H1 (cell line): ENCODE results near the gene GAREM2. TPM values are rescaled to one million over a fixed set of nuclear protein-coding genes. Genes with fewer than 3 reads are reported as not detected.

Experiments used
- CTCF ChIA-PET: fragments of 300-600 bp; sonication (Branson Sonifier 250); formaldehyde crosslinking; loops from one replicate; lab custom pipeline; 2021; ENCODE audit not compliant: partially characterized antibody; lab: Charles Lee
- POLR2A ChIA-PET: fragments of 300-600 bp; sonication (Branson Sonifier 250); formaldehyde crosslinking; loops from one replicate; lab custom pipeline; 2021; ENCODE audit warnings: inconsistent platforms; ENCODE audit not compliant: partially characterized antibody; lab: Charles Lee
- DNase-seq, 2 experiments: peaks; one replicate each; pipeline versions ENCODE4 v3.0.0 to v3.0.0-alpha.2; 2010 to 2022; ENCODE audit warnings: low spot score in 2 of 2, low read depth in 1 of 2, mixed read lengths in 1 of 2
- FAIRE-seq: peaks from 2 replicates; lab custom pipeline; 2011; peaks lifted over from hg19 to GRCh38; lab: Jason Lieb, UNC
- H2AFZ ChIP-seq: 2 replicates; pipeline ENCODE4 v1.8.1; 2012; ENCODE audit warnings: low read length, inconsistent platforms
- H2AK5ac ChIP-seq: 2 replicates; pipeline ENCODE4 v1.6.1; 2013; ENCODE audit warnings: low read depth, low read length
- H2BK120ac ChIP-seq: replicated peaks from 2 replicates; pipeline ENCODE3; 2013; ENCODE audit warnings: low read depth, low read length, inconsistent platforms
- H2BK12ac ChIP-seq: 2 replicates; pipeline ENCODE4 v1.6.1; 2013; ENCODE audit warnings: low read depth, low read length
- H2BK15ac ChIP-seq: 2 replicates; pipeline ENCODE4 v1.6.1; 2013; ENCODE audit warnings: low read length
- H2BK20ac ChIP-seq: 2 replicates; pipeline ENCODE4 v1.6.1; 2013; ENCODE audit warnings: low read length
- H2BK5ac ChIP-seq: 2 replicates; pipeline ENCODE4 v1.6.1; 2013; ENCODE audit warnings: low read depth, low read length
- H3K14ac ChIP-seq: 2 replicates; pipeline ENCODE4 v1.6.1; 2013; ENCODE audit warnings: inconsistent platforms; ENCODE audit not compliant: insufficient read length
- H3K18ac ChIP-seq: 2 replicates; pipeline ENCODE4 v1.6.1; 2013; ENCODE audit warnings: low read length; ENCODE audit errors: extremely low read depth
- H3K23ac ChIP-seq: 2 replicates; pipeline ENCODE4 v1.6.1; 2013; ENCODE audit warnings: inconsistent platforms; ENCODE audit not compliant: insufficient read length
- H3K23me2 ChIP-seq: 2 replicates; pipeline ENCODE4 v1.6.1; 2013; ENCODE audit warnings: low read depth, low read length
- H3K27ac ChIP-seq: 2 replicates; pipeline ENCODE4 v1.6.1; 2011; ENCODE audit warnings: low read depth, low read length, inconsistent platforms
- H3K27me3 ChIP-seq, 4 experiments: replicated peaks in 1 of 4; 1 replicate in 1 of 4; 2 replicates in 3 of 4; pipeline versions ENCODE4 v1.6.1 to v1.8.1; 2011 to 2013; ENCODE audit warnings: low read length in 3 of 4, mild to moderate bottlenecking in 3 of 4, inconsistent platforms in 2 of 4, mixed read lengths in 2 of 4, moderate library complexity in 1 of 4; ENCODE audit not compliant: control insufficient read depth in 3 of 4, insufficient read depth in 3 of 4; ENCODE audit errors: extremely low read depth in 1 of 4
- H3K36me3 ChIP-seq, 4 experiments: 2 replicates each; pipeline versions ENCODE4 v1.6.1 to v1.8.1; 2011 to 2013; ENCODE audit warnings: mild to moderate bottlenecking in 4 of 4, low read length in 3 of 4, moderate library complexity in 2 of 4, control low read depth in 1 of 4, inconsistent platforms in 1 of 4; ENCODE audit not compliant: insufficient read depth in 4 of 4, control insufficient read depth in 2 of 4
- H3K4ac ChIP-seq: replicated peaks from 2 replicates; pipeline ENCODE3; 2013; ENCODE audit warnings: low read length, low read depth, mixed read lengths, inconsistent platforms; ENCODE audit not compliant: insufficient read length
- H3K4me1 ChIP-seq, 4 experiments: replicated peaks in 1 of 4; 1 replicate in 1 of 4; 2 replicates in 3 of 4; pipeline versions ENCODE4 v1.6.1 to v1.8.1; 2011 to 2013; ENCODE audit warnings: low read length in 3 of 4, inconsistent platforms in 2 of 4, mixed read lengths in 1 of 4; ENCODE audit not compliant: insufficient read depth in 4 of 4, control insufficient read depth in 3 of 4
- H3K4me2 ChIP-seq, 2 experiments: 2 replicates each; pipeline versions ENCODE4 v1.6.1 to v1.8.1; 2011 to 2013; ENCODE audit warnings: low read depth in 2 of 2, low read length in 2 of 2, control low read depth in 1 of 2, inconsistent platforms in 1 of 2, mild to moderate bottlenecking in 1 of 2; ENCODE audit not compliant: insufficient read depth in 1 of 2
- H3K4me3 ChIP-seq, 4 experiments: fragments of 200-600, 300-600 bp in 1 of 4; sonication (generic), shearing (Covaris generic), sonication (Bioruptor Twin) in 1 of 4; 2 replicates each; pipeline versions ENCODE4 v1.5.1 to v1.8.1; 2011 to 2016; ENCODE audit warnings: low read length in 4 of 4, low read depth in 3 of 4, control low read depth in 2 of 4, inconsistent platforms in 2 of 4, mild to moderate bottlenecking in 2 of 4, mixed read lengths in 1 of 4, moderate library complexity in 1 of 4; ENCODE audit not compliant: insufficient read depth in 2 of 4; ENCODE audit errors: extremely low read depth in 1 of 4
- H3K56ac ChIP-seq: replicated peaks from 2 replicates; pipeline ENCODE3; 2013; ENCODE audit warnings: low read depth, mild to moderate bottlenecking, mixed read lengths, low read length, inconsistent platforms; ENCODE audit not compliant: insufficient read length
- H3K79me1 ChIP-seq: 2 replicates; pipeline ENCODE4 v1.6.1; 2013; ENCODE audit warnings: low read depth, low read length, control low read depth
- H3K79me2 ChIP-seq, 2 experiments: 2 replicates each; pipeline versions ENCODE4 v1.6.1 to v1.8.1; 2012 to 2013; ENCODE audit warnings: low read length in 2 of 2, mild to moderate bottlenecking in 2 of 2, inconsistent platforms in 1 of 2; ENCODE audit not compliant: insufficient read depth in 2 of 2, control insufficient read depth in 1 of 2
- H3K9ac ChIP-seq, 4 experiments: replicated peaks in 1 of 4; 1 replicate in 1 of 4; 2 replicates in 3 of 4; pipeline versions ENCODE4 v1.6.1 to v1.8.1; 2011 to 2013; ENCODE audit warnings: low read depth in 3 of 4, low read length in 3 of 4, control low read depth in 2 of 4, mild to moderate bottlenecking in 2 of 4, moderate library complexity in 2 of 4, inconsistent platforms in 1 of 4; ENCODE audit errors: extremely low read depth in 1 of 4
- H3K9me3 ChIP-seq, 2 experiments: 2 replicates each; pipeline versions ENCODE4 v1.6.1 to v1.8.1; 2012 to 2013; ENCODE audit warnings: mild to moderate bottlenecking in 2 of 2, moderate library complexity in 2 of 2, control low read depth in 1 of 2, inconsistent platforms in 1 of 2, low read depth in 1 of 2, low read length in 1 of 2, mixed read lengths in 1 of 2; ENCODE audit not compliant: insufficient read depth in 2 of 2
- H4K20me1 ChIP-seq, 2 experiments: replicated peaks in 1 of 2; 2 replicates each; pipeline versions ENCODE3 to v1.8.1; 2011 to 2013; ENCODE audit warnings: inconsistent platforms in 2 of 2, low read length in 2 of 2, mild to moderate bottlenecking in 1 of 2; ENCODE audit not compliant: insufficient read depth in 2 of 2, control insufficient read depth in 1 of 2
- H4K5ac ChIP-seq: 2 replicates; pipeline ENCODE4 v1.6.1; 2013; ENCODE audit warnings: low read length, low read depth, mixed read lengths, inconsistent platforms; ENCODE audit not compliant: insufficient read length
- H4K8ac ChIP-seq: 2 replicates; pipeline ENCODE4 v1.8.0; 2013; ENCODE audit warnings: mild to moderate bottlenecking, moderate library complexity, low read length, inconsistent platforms; ENCODE audit not compliant: insufficient read depth; ENCODE audit errors: extremely low read depth
- H4K91ac ChIP-seq: replicated peaks from 2 replicates; pipeline ENCODE3; 2013; ENCODE audit warnings: low read length, mixed read lengths, inconsistent platforms; ENCODE audit not compliant: insufficient read length
- BRCA1 ChIP-seq: IDR thresholded peaks from 2 replicates; pipeline ENCODE4 v1.6.1; 2012; ENCODE audit warnings: low read depth, low read length, improper control_type of control experiment
- CREB1 ChIP-seq: IDR thresholded peaks from 2 replicates; pipeline ENCODE4 v1.6.1; 2012; ENCODE audit warnings: inconsistent platforms
- FOSL1 ChIP-seq: IDR thresholded peaks from 2 replicates; pipeline ENCODE4 v1.6.1; 2011; ENCODE audit warnings: mild to moderate bottlenecking, low read depth, low read length, moderate library complexity; ENCODE audit not compliant: insufficient read depth
- GABPA ChIP-seq: IDR thresholded peaks from 2 replicates; pipeline ENCODE4 v1.6.1; 2011; ENCODE audit warnings: mild to moderate bottlenecking, low read length, moderate library complexity, borderline replicate concordance; ENCODE audit not compliant: insufficient read depth
- HDAC2 ChIP-seq, 2 experiments: fragments of 300-600 bp in 1 of 2; sonication (generic) in 1 of 2; IDR thresholded peaks; 2 replicates each; pipeline ENCODE4 v1.6.1; 2011 to 2012; ENCODE audit warnings: low read depth in 2 of 2, low read length in 2 of 2, mild to moderate bottlenecking in 2 of 2, moderate library complexity in 2 of 2, borderline replicate concordance in 1 of 2, inconsistent platforms in 1 of 2
- JUN ChIP-seq: IDR thresholded peaks from 2 replicates; pipeline ENCODE4 v1.6.1; 2011; ENCODE audit warnings: low read depth, mild to moderate bottlenecking, improper control_type of control experiment, low read length
- MAFK ChIP-seq: IDR thresholded peaks from 2 replicates; pipeline ENCODE4 v1.6.1; 2012; ENCODE audit warnings: low read depth, mild to moderate bottlenecking, improper control_type of control experiment, low read length
- NANOG ChIP-seq: IDR thresholded peaks from 2 replicates; pipeline ENCODE4 v1.6.1; 2011; ENCODE audit warnings: low read length, low read depth, mild to moderate bottlenecking, inconsistent platforms; ENCODE audit not compliant: insufficient read depth, poor library complexity, severe bottlenecking
- SAP30 ChIP-seq: fragments of 300-600 bp; sonication (generic); IDR thresholded peaks from 2 replicates; pipeline ENCODE4 v1.7.1; 2012; ENCODE audit warnings: low read length, moderate library complexity, mild to moderate bottlenecking, inconsistent platforms; ENCODE audit not compliant: insufficient read depth, insufficient replicate concordance
- SP4 ChIP-seq: IDR thresholded peaks from 2 replicates; pipeline ENCODE4 v1.6.1; 2012; ENCODE audit warnings: low read length, inconsistent platforms
- TAF1 ChIP-seq: IDR thresholded peaks from 2 replicates; pipeline ENCODE4 v1.6.1; 2011; ENCODE audit warnings: mild to moderate bottlenecking, low read depth, low read length
- TAF7 ChIP-seq: optimal IDR thresholded peaks from 2 replicates; pipeline ENCODE3; 2011; ENCODE audit warnings: low read depth, mild to moderate bottlenecking, inconsistent platforms, low read length, moderate library complexity, borderline replicate concordance
- USF2 ChIP-seq: IDR thresholded peaks from 2 replicates; pipeline ENCODE4 v1.6.1; 2011; ENCODE audit warnings: low read length, improper control_type of control experiment
- WGBS, 2 experiments: shearing (Covaris generic) in 1 of 2; methylation state at CpG; one replicate each; pipeline versions ENCODE4 v1.1.6 to v1.1.7; 2013 to 2015; ENCODE audit warnings: low lambda C conversion rate in 2 of 2, mixed read lengths in 2 of 2, inconsistent platforms in 1 of 2, low coverage in 1 of 2, missing lambda C conversion rate in 1 of 2; ENCODE audit not compliant: insufficient replicate concordance in 2 of 2, insufficient coverage in 1 of 2, insufficient read length in 1 of 2; ENCODE audit errors: extremely low coverage in 1 of 2, missing lambda C conversion rate in 1 of 2; 5-methylcytosine and 5-hydroxymethylcytosine counted together
- polyA plus RNA-seq, 7 experiments: library from polyadenylated mRNA; depleted of rRNA in 3 of 7; stranded (reverse) in 5 of 7; unstranded in 2 of 7; fragments of >200 nt in 5 of 7; fragments of 200-250 nt in 2 of 7; gene quantifications; 1 replicate in 5 of 7; 2 replicates in 1 of 7; 4 replicates in 1 of 7; pipeline versions ENCODE4 v1.2.1 to v1.2.3, GENCODE V29; 2011 to 2013; ENCODE audit warnings: missing spikeins in 2 of 7, mixed read lengths in 2 of 7
- total RNA-seq: library from RNA; stranded (reverse); fragmentation: NEBNext Ultra II Directional; extraction: Animal tissue kit (Norgen Biotek cat#: 25700); gene quantifications from 2 replicates; pipeline ENCODE4 v1.2.1, GENCODE V29; 2021

GAREM2 gene
- total and polyA plus RNA-seq, 2 of the 8 experiments (the other 6 are each of a cell fraction or from before 2014, with no cell fraction given): 19.9 TPM

- no peaks in the 10 kb centered on the region for H3K79me2 ChIP-seq
- no peak overlapping the region for H2BK120ac ChIP-seq
- H3K56ac ChIP-seq: no peak overlapping the region
- H3K36me3 ChIP-seq: peaks cover 0 to 11% (median 0%) of the 10 kb centered on the region in 4 experiments; a peak in 1 of 8 replicates
- no peak overlapping the region for H2BK5ac ChIP-seq
- no peak overlapping the region for H4K5ac ChIP-seq
- H4K91ac ChIP-seq: no peak overlapping the region
- no peak overlapping the region for H3K27ac ChIP-seq
- H4K8ac ChIP-seq: no peak overlapping the region
- H3K23me2 ChIP-seq: no peaks in the 10 kb centered on the region
- no peak overlapping the region for H3K23ac ChIP-seq
- H3K9ac ChIP-seq: no peak overlapping the region
- H3K4ac ChIP-seq: no peak overlapping the region
- FAIRE-seq (no peak), DNase-seq (no peak)
- H2BK20ac ChIP-seq: no peak overlapping the region
- ChIA-PET POLR2A (interaction anchor here (1.7 kb wide), 2 partner anchors 10 to 17 kb away, joined by 4 read pairs; no protein-coding TSS in a partner anchor), CTCF (interaction anchor here (1.4 kb wide), 1 partner anchor 9 kb away, joined by 4 read pairs; no protein-coding TSS in a partner anchor)
- no peak overlapping the region for H3K4me3 ChIP-seq
- no peak overlapping the region for H3K18ac ChIP-seq
- no peaks in the 10 kb centered on the region for H3K9me3 ChIP-seq
- H2AFZ ChIP-seq: no peak overlapping the region
- peaks cover 2 to 4% (median 3%) of the 10 kb centered on the region in 4 experiments; a peak in 2 of 7 replicates for H3K4me1 ChIP-seq
- H2BK15ac ChIP-seq: no peak overlapping the region
- no peaks in the 10 kb centered on the region for H3K79me1 ChIP-seq
- no peak overlapping the region for H3K14ac ChIP-seq
- 91% methylated on average over 3 of the region's 3 CpGs; no CpG with 5 or more reads in 1 of the 2 experiments for WGBS, 2 experiments
- no peak overlapping the region for H2AK5ac ChIP-seq
- H3K27me3 ChIP-seq: no peaks in the 10 kb centered on the region
- H2BK12ac ChIP-seq: no peak overlapping the region
- no peak overlapping the region for H3K4me2 ChIP-seq
- H4K20me1 ChIP-seq: peaks cover 1 to 2% of the 10 kb centered on the region in 2 experiments
- TF ChIP-seq SP4 (no peak), JUN (no peak), HDAC2 (IDR thresholded peaks at IDR 0.05; ENCODE audit: borderline replicate concordance in 1 of 2, low read depth in 2 of 2, low read length in 2 of 2) (no peak), TAF7 (no peak), MAFK (no peak), FOSL1 (no peak), TAF1 (no peak), USF2 (no peak), BRCA1 (no peak), GABPA (no peak), NANOG (no peak), SAP30 (no peak), CREB1 (no peak)
Observed at GRCh38 chr2:26136451-26136850, 36.4 kb upstream of the GAREM2 start.
